Measurements from ENCODE around the gene HACD3. TPM values are rescaled to one million over a fixed set of nuclear protein-coding genes. Genes with fewer than 3 reads are reported as not detected.

HACD3 gene
- total RNA-seq, 1 experiment from 2014 or later: 133 TPM

DNA sequence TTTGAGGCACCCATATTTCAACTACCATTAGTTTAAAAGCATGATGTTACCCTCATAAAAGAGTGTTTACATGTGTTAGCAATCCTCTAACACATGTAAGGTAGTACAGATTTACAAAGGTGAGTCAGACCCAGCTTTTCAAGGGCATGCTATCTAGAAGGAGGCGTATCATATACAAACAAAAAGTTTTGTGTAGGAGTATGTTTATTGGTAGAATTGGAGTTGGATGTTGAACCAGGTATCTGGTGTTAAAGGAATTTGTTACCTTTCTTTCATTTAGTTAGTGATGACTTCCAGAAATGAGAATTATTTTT lies 2.4 kb downstream of the HACD3 start:
- Histone ChIP-seq H4K5ac (ENCODE audit: insufficient read length, low read depth, low read length) (no peak overlapping the region), H2BK20ac (ENCODE audit: low read depth, low read length, poor library complexity, severe bottlenecking) (no peak overlapping the region), H4K8ac (replicated peaks; ENCODE audit: insufficient read length, low read depth, low read length) (no peak overlapping the region), H3K9me3 (ENCODE audit: control insufficient read depth, low read depth, low read length) (no peaks in the 10 kb centered on the region), H2BK12ac (ENCODE audit: insufficient read length, low read depth, low read length) (no peak overlapping the region), H4K20me1 (ENCODE audit: control insufficient read depth, insufficient read depth, insufficient read length) (no peaks in the 10 kb centered on the region), H3K79me1 (ENCODE audit: insufficient read depth, low read depth, low read length, poor library complexity, severe bottlenecking) (peaks cover 6% of the 10 kb centered on the region), H3K4ac (ENCODE audit: low read depth, low read length) (no peak overlapping the region), H3K9ac (ENCODE audit: extremely low read depth, insufficient read length, low read length) (peak overlapping the region; percentile 25), H2AFZ (ENCODE audit: low read length) (no peak overlapping the region), H3T11ph (ENCODE audit: low read length) (no peak overlapping the region), H3K4me1 (ENCODE audit: insufficient read depth, low read length) (no peaks in the 10 kb centered on the region; the same call in 1 of the 2 replicates), H3K56ac (ENCODE audit: insufficient read length, low read depth, low read length) (no peak overlapping the region), H2AK5ac (ENCODE audit: insufficient read length, low read length) (no peak overlapping the region), H3K23ac (ENCODE audit: insufficient read length, low read depth, low read length) (no peak overlapping the region), H3K27ac (ENCODE audit: insufficient read length, low read depth, low read length) (no peak overlapping the region), H2BK15ac (ENCODE audit: low read depth, low read length) (no peak overlapping the region), H3K14ac (ENCODE audit: insufficient read depth, low read length) (no peak overlapping the region), H3K23me2 (ENCODE audit: insufficient read length, low read depth, low read length, poor library complexity, severe bottlenecking) (peaks cover 3% of the 10 kb centered on the region), H4K91ac (ENCODE audit: insufficient read length, low read depth, low read length) (no peak overlapping the region), H3K79me2 (ENCODE audit: insufficient read depth, low read length) (peaks cover 48% of the 10 kb centered on the region), H3K4me2 (ENCODE audit: insufficient read depth, insufficient read length, low read length) (peak overlapping the region; percentile 34), H3K18ac (ENCODE audit: insufficient read length, low read depth, low read length) (no peak overlapping the region), H2BK120ac (ENCODE audit: low read depth, low read length, poor library complexity, severe bottlenecking) (no peak overlapping the region), H2BK5ac (ENCODE audit: insufficient read length, low read length) (no peak overlapping the region), H3K27me3 (ENCODE audit: insufficient read depth, low read length) (no peaks in the 10 kb centered on the region)
- Mint-ChIP-seq H3K4me3 (peak overlapping the region; percentile 1 to 58; a peak in 4 of 5 replicates), H3K4me1 (peaks cover 34 to 44% of the 10 kb centered on the region in 2 experiments), H3K27ac (no peak overlapping the region), H3K36me3 (ENCODE audit: insufficient read depth in 1 of 3, low read depth in 3 of 3) (peaks cover 3 to 23% (median 12%) of the 10 kb centered on the region in 3 experiments; a peak in 5 of 7 replicates), H3K9me3 (no peaks in the 10 kb centered on the region), H3K27me3 (ENCODE audit: low read depth) (no peaks in the 10 kb centered on the region)
- no peak for DNase-seq
- TF ChIP-seq, protein P1, sequence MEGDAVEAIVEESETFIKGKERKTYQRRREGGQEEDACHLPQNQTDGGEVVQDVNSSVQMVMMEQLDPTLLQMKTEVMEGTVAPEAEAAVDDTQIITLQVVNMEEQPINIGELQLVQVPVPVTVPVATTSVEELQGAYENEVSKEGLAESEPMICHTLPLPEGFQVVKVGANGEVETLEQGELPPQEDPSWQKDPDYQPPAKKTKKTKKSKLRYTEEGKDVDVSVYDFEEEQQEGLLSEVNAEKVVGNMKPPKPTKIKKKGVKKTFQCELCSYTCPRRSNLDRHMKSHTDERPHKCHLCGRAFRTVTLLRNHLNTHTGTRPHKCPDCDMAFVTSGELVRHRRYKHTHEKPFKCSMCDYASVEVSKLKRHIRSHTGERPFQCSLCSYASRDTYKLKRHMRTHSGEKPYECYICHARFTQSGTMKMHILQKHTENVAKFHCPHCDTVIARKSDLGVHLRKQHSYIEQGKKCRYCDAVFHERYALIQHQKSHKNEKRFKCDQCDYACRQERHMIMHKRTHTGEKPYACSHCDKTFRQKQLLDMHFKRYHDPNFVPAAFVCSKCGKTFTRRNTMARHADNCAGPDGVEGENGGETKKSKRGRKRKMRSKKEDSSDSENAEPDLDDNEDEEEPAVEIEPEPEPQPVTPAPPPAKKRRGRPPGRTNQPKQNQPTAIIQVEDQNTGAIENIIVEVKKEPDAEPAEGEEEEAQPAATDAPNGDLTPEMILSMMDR (conservative IDR thresholded peaks at IDR 0.05): no peak
- WGBS (ENCODE audit: extremely low coverage, insufficient read length, low lambda C conversion rate): no CpG with 5 or more reads among the region's 1 CpG

Measured in H9 (cell line).